ENCODE results near the gene BLTP3A. TPM values are rescaled to one million over a fixed set of nuclear protein-coding genes. Genes with fewer than 3 reads are reported as not detected.
"Not testable (repeated sequence)": the region's sequence is repeated elsewhere in the genome, so short reads cannot be mapped to it uniquely, and the experiment has no call there.

Gene BLTP3A
- total RNA-seq, 4 donors from 2014 or later, result 7.5 to 13.1 (median 9.8) TPM

DNA sequence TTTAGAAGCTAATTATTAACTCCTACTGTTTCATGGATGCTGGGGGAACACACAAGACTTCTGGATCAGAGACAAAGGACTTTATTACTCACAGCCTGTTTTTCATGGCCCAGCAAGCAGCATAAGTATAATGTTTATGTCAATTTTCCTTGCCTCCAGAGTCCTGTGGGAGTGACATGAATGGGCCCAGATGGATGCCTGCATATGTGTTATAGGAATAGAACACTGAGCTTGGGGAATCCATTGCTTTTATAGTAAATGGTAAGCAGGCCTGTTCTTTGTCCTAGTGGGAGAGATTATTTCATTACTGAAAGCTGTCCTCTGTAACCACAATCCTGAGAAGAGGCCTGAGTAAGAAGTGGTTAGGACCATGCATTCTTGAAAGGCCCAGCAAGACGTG is 25.6 kb downstream of the BLTP3A start:
- 69% methylated on average over 1 of the region's 1 CpG for WGBS
- no peak for DNase-seq (ENCODE audit: extremely low spot score)
- H3K4me3 ChIP-seq, result no peak overlapping the region
- intact Hi-C loops (cut with DNase I), result no loop called here
- peaks cover 0 to 11% (median 9%) of the 10 kb centered on the region in 4 donors for H3K36me3 ChIP-seq
- no peaks in the 10 kb centered on the region for H3K9me3 ChIP-seq
- peaks cover 12 to 25% (median 19%) of the 10 kb centered on the region in 4 donors for H3K4me1 ChIP-seq
- TF ChIP-seq, protein P1, sequence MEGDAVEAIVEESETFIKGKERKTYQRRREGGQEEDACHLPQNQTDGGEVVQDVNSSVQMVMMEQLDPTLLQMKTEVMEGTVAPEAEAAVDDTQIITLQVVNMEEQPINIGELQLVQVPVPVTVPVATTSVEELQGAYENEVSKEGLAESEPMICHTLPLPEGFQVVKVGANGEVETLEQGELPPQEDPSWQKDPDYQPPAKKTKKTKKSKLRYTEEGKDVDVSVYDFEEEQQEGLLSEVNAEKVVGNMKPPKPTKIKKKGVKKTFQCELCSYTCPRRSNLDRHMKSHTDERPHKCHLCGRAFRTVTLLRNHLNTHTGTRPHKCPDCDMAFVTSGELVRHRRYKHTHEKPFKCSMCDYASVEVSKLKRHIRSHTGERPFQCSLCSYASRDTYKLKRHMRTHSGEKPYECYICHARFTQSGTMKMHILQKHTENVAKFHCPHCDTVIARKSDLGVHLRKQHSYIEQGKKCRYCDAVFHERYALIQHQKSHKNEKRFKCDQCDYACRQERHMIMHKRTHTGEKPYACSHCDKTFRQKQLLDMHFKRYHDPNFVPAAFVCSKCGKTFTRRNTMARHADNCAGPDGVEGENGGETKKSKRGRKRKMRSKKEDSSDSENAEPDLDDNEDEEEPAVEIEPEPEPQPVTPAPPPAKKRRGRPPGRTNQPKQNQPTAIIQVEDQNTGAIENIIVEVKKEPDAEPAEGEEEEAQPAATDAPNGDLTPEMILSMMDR (IDR thresholded peaks at IDR 0.05), result no peak
- TF ChIP-seq POLR2A (IDR thresholded peaks at IDR 0.05; ENCODE audit: low read depth) (no peak), POLR2AphosphoS5 (IDR thresholded peaks at IDR 0.05) (no peak)
- no peaks in the 10 kb centered on the region for H3K27me3 ChIP-seq
- no peak overlapping the region for H3K27ac ChIP-seq (replicated peaks in 1 of 4)

DNA sequence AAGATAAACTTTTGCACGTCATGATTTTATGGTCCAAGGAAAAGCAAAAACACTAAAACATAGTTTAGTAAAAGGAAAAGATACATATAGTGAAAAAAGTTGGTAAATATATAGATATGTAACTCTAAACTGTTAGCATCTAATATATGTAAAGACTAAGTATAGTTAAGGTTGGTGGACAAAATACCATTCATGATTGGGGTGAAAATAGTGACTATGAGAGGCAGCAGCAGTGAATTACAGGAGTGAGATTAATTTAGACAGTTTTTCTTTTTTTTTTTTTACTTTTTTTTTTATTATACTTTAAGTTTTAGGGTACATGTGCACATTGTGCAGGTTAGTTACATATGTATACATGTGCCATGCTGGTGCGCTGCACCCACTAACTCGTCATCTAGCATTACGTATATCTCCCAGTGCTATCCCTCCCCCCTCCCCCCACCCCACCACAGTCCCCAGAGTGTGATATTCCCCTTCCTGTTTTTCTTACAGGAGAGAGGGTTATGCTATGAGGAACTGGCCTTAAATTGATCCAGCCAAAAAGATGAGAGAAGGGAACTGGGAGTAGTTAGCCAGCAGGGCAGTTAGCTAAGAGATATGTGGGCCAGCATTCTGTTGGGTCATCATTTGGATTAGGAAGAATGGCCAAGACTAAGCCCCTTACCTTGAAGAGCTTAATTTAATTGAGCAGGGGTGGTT is 27.1 kb downstream of the BLTP3A start:
- H3K27ac ChIP-seq (replicated peaks in 1 of 4); DNase-seq (ENCODE audit: extremely low spot score); H3K4me3 ChIP-seq; H3K27me3 ChIP-seq; intact Hi-C loops (cut with DNase I); H3K9me3 ChIP-seq: not testable (repeated sequence)
- WGBS, result 63% methylated on average over 4 of the region's 4 CpGs
- Histone ChIP-seq H3K4me1 (peaks cover 6 to 19% (median 12%) of the 10 kb centered on the region in 4 donors), H3K36me3 (peaks cover 12 to 25% (median 24%) of the 10 kb centered on the region in 4 donors)

DNA sequence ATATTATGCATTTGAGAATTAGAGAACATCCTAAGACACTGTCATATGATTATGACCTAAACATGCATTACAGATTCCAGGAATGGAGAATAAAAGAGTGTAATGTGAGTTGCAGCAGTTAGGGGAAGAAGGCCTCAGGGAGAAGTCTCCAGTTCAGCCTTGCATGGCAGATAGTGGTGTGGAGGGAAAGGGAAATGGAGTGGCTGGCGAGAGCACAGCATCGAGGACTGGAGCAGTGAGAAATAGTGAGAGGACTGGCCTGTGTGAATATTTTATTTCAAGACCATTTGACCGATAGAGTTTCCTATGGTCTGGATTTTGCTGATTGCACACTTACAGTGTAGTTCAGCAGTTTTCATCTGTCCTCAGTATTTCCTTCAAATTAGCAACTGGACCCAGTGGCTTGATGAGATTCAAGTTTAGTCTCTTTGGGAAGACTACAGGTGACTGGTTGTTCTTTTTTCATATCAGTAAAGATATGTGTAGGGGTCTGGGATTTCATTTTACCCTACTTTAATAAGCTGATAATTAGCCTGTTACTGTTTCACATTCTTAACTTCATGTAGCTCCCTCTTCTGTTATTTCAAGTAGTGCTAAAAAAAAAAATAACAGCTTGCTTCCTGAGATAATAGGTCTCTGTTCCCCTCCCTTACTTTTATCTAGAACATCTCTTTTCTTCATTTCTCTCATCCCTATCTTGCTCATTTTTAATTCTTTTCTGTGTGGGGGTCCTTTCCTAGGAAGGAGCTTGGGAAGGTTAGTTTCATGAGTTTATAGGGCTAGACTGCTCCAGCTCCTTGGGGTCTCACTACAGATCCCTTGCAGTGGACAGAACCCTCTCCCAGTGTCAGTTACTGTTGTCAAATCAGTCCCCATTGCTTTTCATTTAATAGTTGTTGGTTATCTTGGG is 27.9 kb downstream of the BLTP3A start:
- Histone ChIP-seq H3K4me3 (no peak overlapping the region), H3K27me3 (no peaks in the 10 kb centered on the region), H3K36me3 (peaks cover 14 to 33% (median 31%) of the 10 kb centered on the region in 4 donors), H3K4me1 (peaks cover 6 to 19% (median 12%) of the 10 kb centered on the region in 4 donors), H3K9me3 (no peaks in the 10 kb centered on the region), H3K27ac (replicated peaks in 1 of 4) (no peak overlapping the region)
- TF ChIP-seq EP300 (IDR thresholded peaks at IDR 0.05) (no peak), POLR2A (IDR thresholded peaks at IDR 0.05; ENCODE audit: low read depth) (no peak), POLR2AphosphoS5 (IDR thresholded peaks at IDR 0.05) (no peak)
- TF ChIP-seq, protein P1 (IDR thresholded peaks at IDR 0.05), result no peak
- intact Hi-C loops (cut with DNase I), result no loop called here
- WGBS, result 71% methylated on average over 3 of the region's 3 CpGs
- no peak for DNase-seq (ENCODE audit: extremely low spot score)

DNA sequence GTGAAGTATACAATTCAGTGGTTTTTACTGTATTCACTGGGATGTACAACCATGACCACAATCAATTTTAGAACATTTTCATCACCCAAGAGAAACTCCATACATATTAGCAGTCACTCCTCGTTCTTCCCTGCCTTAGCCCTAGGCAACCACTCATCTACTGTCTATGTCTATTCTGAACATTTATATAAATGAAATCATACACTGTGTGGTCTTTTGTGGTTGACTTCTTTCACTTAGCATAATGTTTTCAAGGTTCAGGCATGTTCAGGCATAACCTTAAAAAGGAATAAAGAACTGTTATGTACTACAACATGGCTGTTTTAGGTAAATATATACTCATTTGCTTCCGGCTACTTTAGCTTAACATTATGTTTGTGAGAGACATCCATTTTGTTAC is 37.3 kb downstream of the BLTP3A start:
- Histone ChIP-seq H3K4me3 (no peak overlapping the region), H3K27me3 (no peaks in the 10 kb centered on the region), H3K36me3 (peaks cover 12 to 82% (median 61%) of the 10 kb centered on the region in 4 donors), H3K4me1 (no peaks in the 10 kb centered on the region), H3K9me3 (no peaks in the 10 kb centered on the region), H3K27ac (replicated peaks in 1 of 4) (no peak overlapping the region)
- intact Hi-C loops (cut with DNase I), result no loop called here
- TF ChIP-seq EP300 (IDR thresholded peaks at IDR 0.05), result no peak
- no peak for TF ChIP-seq POLR2A (IDR thresholded peaks at IDR 0.05; ENCODE audit: low read depth)
- no peak for TF ChIP-seq POLR2AphosphoS5 (IDR thresholded peaks at IDR 0.05)
- TF ChIP-seq, protein P1 (IDR thresholded peaks at IDR 0.05), result no peak
- 95% methylated on average over 2 of the region's 2 CpGs for WGBS
- DNase-seq (ENCODE audit: extremely low spot score), result peak; percentile 5

DNA sequence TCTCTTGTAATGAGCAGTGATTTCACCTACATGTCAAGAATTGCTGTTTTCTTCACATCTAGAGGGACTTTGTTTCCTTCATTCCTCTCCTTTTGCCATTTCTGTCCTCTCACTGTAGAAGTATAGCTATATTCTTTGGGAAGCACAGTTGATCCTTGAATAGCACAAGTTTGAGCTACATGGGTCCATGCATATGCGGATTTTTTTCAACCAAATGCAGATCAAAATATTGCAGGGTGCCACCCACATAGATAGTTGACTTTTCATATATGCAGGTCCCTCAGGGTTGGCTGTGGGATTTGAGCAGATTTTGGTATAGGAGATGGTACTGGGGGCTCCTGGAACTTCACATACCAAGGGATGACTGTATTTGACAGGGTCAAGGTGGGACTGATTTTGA is 41.1 kb downstream of the BLTP3A start:
- H3K27ac ChIP-seq (replicated peaks in 1 of 4), result no peak overlapping the region
- TF ChIP-seq, protein P1 (IDR thresholded peaks at IDR 0.05), result no peak
- TF ChIP-seq POLR2A (IDR thresholded peaks at IDR 0.05; ENCODE audit: low read depth) (no peak), POLR2AphosphoS5 (IDR thresholded peaks at IDR 0.05) (no peak)
- H3K4me3 ChIP-seq, result no peak overlapping the region
- 86% methylated on average over 1 of the region's 1 CpG for WGBS
- no peak for DNase-seq (ENCODE audit: extremely low spot score)
- peaks cover 11 to 80% (median 66%) of the 10 kb centered on the region in 4 donors for H3K36me3 ChIP-seq
- H3K9me3 ChIP-seq, result no peaks in the 10 kb centered on the region
- no peaks in the 10 kb centered on the region for H3K4me1 ChIP-seq
- no peaks in the 10 kb centered on the region for H3K27me3 ChIP-seq
- intact Hi-C loops (cut with DNase I), result no loop called here

All from esophagus muscularis mucosa (tissue), 4 donors.